ENCODE data around the gene CAMK2D.

Gene CAMK2D

GRCh38 chr4:113575401-113575800, 186.1 kb downstream of the CAMK2D start:
- FAIRE-seq (no peak), DNase-seq (ENCODE audit: insufficient read length, low spot score) (no peak)
- no peak for TF ChIP-seq SPI1 (IDR thresholded peaks at IDR 0.05; ENCODE audit: low read depth, low read length)
- TF ChIP-seq POLR2A (IDR thresholded peaks at IDR 0.05; ENCODE audit: low read depth, low read length) = no peak
- TF ChIP-seq POLR2AphosphoS5 (IDR thresholded peaks at IDR 0.05; ENCODE audit: low read depth, low read length) = no peak
- no peak for TF ChIP-seq POU2F2 (IDR thresholded peaks at IDR 0.05; ENCODE audit: low read depth, low read length)
- TF ChIP-seq TAF1 (IDR thresholded peaks at IDR 0.05; ENCODE audit: low read depth, low read length) = no peak
- no peak for TF ChIP-seq PAX5 (IDR thresholded peaks at IDR 0.05; ENCODE audit: insufficient read depth, low read length, severe bottlenecking)

GRCh38 chr4:113574636-113575103, 186.9 kb downstream of the CAMK2D start:
- TF ChIP-seq SPI1 (IDR thresholded peaks at IDR 0.05; ENCODE audit: low read depth, low read length) = no peak
- TF ChIP-seq POLR2AphosphoS5 (IDR thresholded peaks at IDR 0.05; ENCODE audit: low read depth, low read length) = no peak
- TF ChIP-seq POU2F2 (IDR thresholded peaks at IDR 0.05; ENCODE audit: low read depth, low read length) = no peak
- no peak for TF ChIP-seq PAX5 (IDR thresholded peaks at IDR 0.05; ENCODE audit: insufficient read depth, low read length, severe bottlenecking)
- TF ChIP-seq POLR2A (IDR thresholded peaks at IDR 0.05; ENCODE audit: low read depth, low read length) = no peak
- no peak for TF ChIP-seq TAF1 (IDR thresholded peaks at IDR 0.05; ENCODE audit: low read depth, low read length)
- DNase-seq (ENCODE audit: insufficient read length, low spot score) (no peak), FAIRE-seq (no peak)

- TF ChIP-seq TAF1 (IDR thresholded peaks at IDR 0.05; ENCODE audit: low read depth, low read length) (no peak), POLR2AphosphoS5 (IDR thresholded peaks at IDR 0.05; ENCODE audit: low read depth, low read length) (no peak), POLR2A (IDR thresholded peaks at IDR 0.05; ENCODE audit: low read depth, low read length) (no peak), SPI1 (IDR thresholded peaks at IDR 0.05; ENCODE audit: low read depth, low read length) (no peak), PAX5 (IDR thresholded peaks at IDR 0.05; ENCODE audit: insufficient read depth, low read length, severe bottlenecking) (no peak), POU2F2 (IDR thresholded peaks at IDR 0.05; ENCODE audit: low read depth, low read length) (no peak)
- DNase-seq (ENCODE audit: insufficient read length, low spot score) = no peak
- FAIRE-seq = no peak
Measured at GRCh38 chr4:113572620-113573019, 188.9 kb downstream of the CAMK2D start.

GRCh38 chr4:113566015-113566795, 195.3 kb downstream of the CAMK2D start:
- DNase-seq (ENCODE audit: insufficient read length, low spot score) (no peak), FAIRE-seq (peak; percentile 58)
- TF ChIP-seq POLR2AphosphoS5 (IDR thresholded peaks at IDR 0.05; ENCODE audit: low read depth, low read length) (no peak), POU2F2 (IDR thresholded peaks at IDR 0.05; ENCODE audit: low read depth, low read length) (no peak), POLR2A (IDR thresholded peaks at IDR 0.05; ENCODE audit: low read depth, low read length) (no peak), SPI1 (IDR thresholded peaks at IDR 0.05; ENCODE audit: low read depth, low read length) (no peak), TAF1 (IDR thresholded peaks at IDR 0.05; ENCODE audit: low read depth, low read length) (no peak), PAX5 (IDR thresholded peaks at IDR 0.05; ENCODE audit: insufficient read depth, low read length, severe bottlenecking) (no peak)

GRCh38 chr4:113565702-113566012, 195.9 kb downstream of the CAMK2D start:
- DNase-seq (ENCODE audit: insufficient read length, low spot score) (no peak), FAIRE-seq (no peak)
- TF ChIP-seq PAX5 (IDR thresholded peaks at IDR 0.05; ENCODE audit: insufficient read depth, low read length, severe bottlenecking) = no peak

- TF ChIP-seq SPI1 (IDR thresholded peaks at IDR 0.05; ENCODE audit: low read depth, low read length) = peak; percentile 87
- TF ChIP-seq POLR2A (IDR thresholded peaks at IDR 0.05; ENCODE audit: low read depth, low read length) = no peak
- TF ChIP-seq POU2F2 (IDR thresholded peaks at IDR 0.05; ENCODE audit: low read depth, low read length) = no peak
- DNase-seq (ENCODE audit: insufficient read length, low spot score) = no peak
- peak; percentile 51 for FAIRE-seq
Measured at GRCh38 chr4:113564493-113564892, 197.0 kb downstream of the CAMK2D start.

GRCh38 chr4:113563691-113564378, 197.7 kb downstream of the CAMK2D start:
- TF ChIP-seq POU2F2 (IDR thresholded peaks at IDR 0.05; ENCODE audit: low read depth, low read length) (no peak), SPI1 (IDR thresholded peaks at IDR 0.05; ENCODE audit: low read depth, low read length) (peak; percentile 57; the same call in 1 of the 2 replicates), POLR2AphosphoS5 (IDR thresholded peaks at IDR 0.05; ENCODE audit: low read depth, low read length) (no peak)
- no peak for FAIRE-seq
- DNase-seq (ENCODE audit: insufficient read length, low spot score) = no peak

GRCh38 chr4:113561758-113562157, 199.8 kb downstream of the CAMK2D start:
- FAIRE-seq = no peak

GRCh38 chr4:113561092-113561491, 200.4 kb downstream of the CAMK2D start:
- TF ChIP-seq TAF1 (IDR thresholded peaks at IDR 0.05; ENCODE audit: low read depth, low read length) = no peak
- TF ChIP-seq POU2F2 (IDR thresholded peaks at IDR 0.05; ENCODE audit: low read depth, low read length) = no peak
- no peak for TF ChIP-seq POLR2A (IDR thresholded peaks at IDR 0.05; ENCODE audit: low read depth, low read length)
- no peak for TF ChIP-seq SPI1 (IDR thresholded peaks at IDR 0.05; ENCODE audit: low read depth, low read length)
- no peak for TF ChIP-seq PAX5 (IDR thresholded peaks at IDR 0.05; ENCODE audit: insufficient read depth, low read length, severe bottlenecking)
- no peak for TF ChIP-seq POLR2AphosphoS5 (IDR thresholded peaks at IDR 0.05; ENCODE audit: low read depth, low read length)
- DNase-seq (ENCODE audit: insufficient read length, low spot score) (no peak), FAIRE-seq (no peak)

More at GRCh38 chr4:113561758-113562157, 199.8 kb downstream of the CAMK2D start:
- DNase-seq (ENCODE audit: insufficient read length, low spot score) = no peak
- TF ChIP-seq TAF1 (IDR thresholded peaks at IDR 0.05; ENCODE audit: low read depth, low read length) = no peak
- TF ChIP-seq POLR2A (IDR thresholded peaks at IDR 0.05; ENCODE audit: low read depth, low read length) = no peak
- no peak for TF ChIP-seq POLR2AphosphoS5 (IDR thresholded peaks at IDR 0.05; ENCODE audit: low read depth, low read length)
- no peak for TF ChIP-seq POU2F2 (IDR thresholded peaks at IDR 0.05; ENCODE audit: low read depth, low read length)
- no peak for TF ChIP-seq SPI1 (IDR thresholded peaks at IDR 0.05; ENCODE audit: low read depth, low read length)
- TF ChIP-seq PAX5 (IDR thresholded peaks at IDR 0.05; ENCODE audit: insufficient read depth, low read length, severe bottlenecking) = no peak

GRCh38 chr4:113560579-113560978, 201.0 kb downstream of the CAMK2D start:
- TF ChIP-seq POLR2A (IDR thresholded peaks at IDR 0.05; ENCODE audit: low read depth, low read length) (no peak), POU2F2 (IDR thresholded peaks at IDR 0.05; ENCODE audit: low read depth, low read length) (no peak), POLR2AphosphoS5 (IDR thresholded peaks at IDR 0.05; ENCODE audit: low read depth, low read length) (no peak), PAX5 (IDR thresholded peaks at IDR 0.05; ENCODE audit: insufficient read depth, low read length, severe bottlenecking) (no peak), TAF1 (IDR thresholded peaks at IDR 0.05; ENCODE audit: low read depth, low read length) (no peak), SPI1 (IDR thresholded peaks at IDR 0.05; ENCODE audit: low read depth, low read length) (no peak)
- DNase-seq (ENCODE audit: insufficient read length, low spot score) (no peak), FAIRE-seq (no peak)
